Activated CD8-positive, alpha-beta memory T cell treated with anti-CD3 and anti-CD28 coated beads for 36 hours (primary cell): ENCODE measurements around the gene PINK1. TPM values are rescaled to one million over a fixed set of nuclear protein-coding genes. Genes with fewer than 3 reads are reported as not detected.
"Not testable (repeated sequence)": the region's sequence is repeated elsewhere in the genome, so short reads cannot be mapped to it uniquely, and the experiment has no call there.

Source experiments
- CTCF ChIA-PET: fragments of 350-600 bp; sonication (Branson Sonifier 250); formaldehyde crosslinking; loops from one replicate; lab custom pipeline; 2021; ENCODE audit warnings: antibody characterized with exemption; lab: Charles Lee
- POLR2A ChIA-PET: fragments of 350-600 bp; sonication (Branson Sonifier 250); formaldehyde crosslinking; loops from one replicate; lab custom pipeline; 2021; ENCODE audit warnings: antibody characterized with exemption; lab: Charles Lee
- total RNA-seq, 2 experiments: library from RNA; stranded (reverse); gene quantifications; one replicate each; pipeline ENCODE4 v1.2.3, GENCODE V29; 2021

The PINK1 gene
- total RNA-seq, 2 experiments from 2014 or later, result 4.4 to 4.7 TPM

DNA sequence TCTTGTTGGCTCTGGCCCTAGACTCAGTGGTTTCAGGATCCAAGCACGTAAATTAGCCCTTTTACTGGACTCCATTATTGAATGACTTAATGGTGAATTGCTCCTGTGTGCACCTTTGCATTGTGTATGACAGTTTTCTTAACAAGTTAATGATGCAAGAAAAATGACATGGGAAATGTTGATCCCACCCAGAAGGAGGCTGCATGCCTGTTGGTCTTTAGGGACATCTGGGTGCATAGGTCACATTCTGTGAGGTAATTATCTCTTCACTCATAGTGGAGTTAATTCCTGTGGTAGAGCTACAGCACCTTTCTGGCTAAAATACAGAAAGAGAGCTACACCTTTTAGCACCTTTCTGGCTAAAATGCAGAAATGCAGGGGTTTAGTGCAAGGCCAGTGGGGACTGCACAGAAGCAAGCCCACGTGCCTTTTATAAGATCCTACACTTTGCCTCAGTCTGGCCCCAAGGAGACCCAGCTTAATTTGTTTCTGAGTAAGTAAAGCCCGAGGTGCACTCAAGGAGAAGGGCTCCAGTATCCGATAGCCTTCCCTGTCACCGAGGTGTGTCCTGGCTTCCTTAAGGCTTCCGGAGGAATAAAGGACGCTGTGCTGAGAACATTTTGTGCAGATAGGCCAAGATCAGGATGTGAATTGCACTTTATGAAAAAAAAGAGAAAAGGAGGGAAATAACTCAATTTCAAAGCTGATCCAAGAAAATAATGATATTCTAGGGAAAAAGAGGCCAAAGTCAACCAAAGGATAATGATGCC lies 26.3 kb upstream of the PINK1 start:
- CTCF ChIA-PET, result interaction anchor here (0.6 kb wide), 1 partner anchor 694 kb away, joined by 3 read pairs; no protein-coding TSS in a partner anchor
- POLR2A ChIA-PET, result not testable (repeated sequence)

GRCh38 chr1:20609541-20609940 lies 23.7 kb upstream of the PINK1 start:
- POLR2A ChIA-PET, result no interaction called here
- CTCF ChIA-PET, result no interaction called here

DNA sequence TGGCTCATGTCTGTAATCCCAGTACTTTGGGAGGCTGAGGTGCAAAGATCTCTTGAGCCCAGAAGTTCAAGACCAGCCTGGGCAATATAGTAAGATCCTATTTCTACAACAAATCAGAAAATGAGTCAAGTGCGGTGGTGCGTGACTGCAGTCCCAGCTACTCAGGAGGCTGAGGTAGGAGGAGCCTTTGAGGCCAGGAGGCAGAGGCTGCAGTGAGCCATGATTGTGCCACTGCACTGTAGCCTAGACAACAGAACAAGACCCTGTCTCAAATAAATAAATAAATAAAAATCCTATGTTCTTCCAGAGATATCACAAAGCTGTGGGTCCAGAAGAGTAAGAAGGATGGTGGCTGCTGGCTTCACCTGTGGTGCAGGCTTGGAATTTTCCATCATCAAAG lies 22.3 kb upstream of the PINK1 start:
- ChIA-PET POLR2A (interaction anchor here (0.6 kb wide), 1 partner anchor 1561 kb away, joined by 5 read pairs; no protein-coding TSS in a partner anchor), CTCF (no interaction called here)

DNA sequence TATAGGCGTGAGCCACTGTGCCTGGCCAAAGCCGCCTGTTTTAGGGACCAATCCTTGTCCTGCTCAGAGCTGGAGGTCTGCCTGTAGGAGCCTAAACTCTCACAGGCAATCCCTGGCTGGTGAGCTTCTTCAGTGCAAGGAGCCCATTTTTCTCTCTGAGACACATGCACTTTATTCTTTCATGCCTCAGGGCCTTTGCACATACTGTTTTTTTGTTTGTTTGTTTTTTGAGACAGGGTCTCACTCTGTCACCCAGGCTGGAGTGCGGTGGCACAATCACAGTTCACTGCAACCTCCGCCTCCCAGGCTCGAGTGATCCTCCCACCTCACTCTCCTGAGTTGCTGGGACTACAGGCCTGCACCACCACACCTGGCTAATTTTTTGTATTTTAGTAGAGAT lies 21.6 kb upstream of the PINK1 start:
- ChIA-PET POLR2A (interaction anchor here (0.6 kb wide), 1 partner anchor 1560 kb away, joined by 5 read pairs; no protein-coding TSS in a partner anchor), CTCF (no interaction called here)

GRCh38 chr1:20612221-20612746 lies 21.0 kb upstream of the PINK1 start:
- ChIA-PET CTCF (no interaction called here), POLR2A (no interaction called here)

- CTCF ChIA-PET, result no interaction called here
Measured at GRCh38 chr1:20614131-20614579, 19.1 kb upstream of the PINK1 start.

GRCh38 chr1:20615946-20616846 lies 17.1 kb upstream of the PINK1 start:
- POLR2A ChIA-PET, result no interaction called here
- CTCF ChIA-PET, result no interaction called here

More at GRCh38 chr1:20614131-20614579, 19.1 kb upstream of the PINK1 start:
- POLR2A ChIA-PET, result no interaction called here

DNA sequence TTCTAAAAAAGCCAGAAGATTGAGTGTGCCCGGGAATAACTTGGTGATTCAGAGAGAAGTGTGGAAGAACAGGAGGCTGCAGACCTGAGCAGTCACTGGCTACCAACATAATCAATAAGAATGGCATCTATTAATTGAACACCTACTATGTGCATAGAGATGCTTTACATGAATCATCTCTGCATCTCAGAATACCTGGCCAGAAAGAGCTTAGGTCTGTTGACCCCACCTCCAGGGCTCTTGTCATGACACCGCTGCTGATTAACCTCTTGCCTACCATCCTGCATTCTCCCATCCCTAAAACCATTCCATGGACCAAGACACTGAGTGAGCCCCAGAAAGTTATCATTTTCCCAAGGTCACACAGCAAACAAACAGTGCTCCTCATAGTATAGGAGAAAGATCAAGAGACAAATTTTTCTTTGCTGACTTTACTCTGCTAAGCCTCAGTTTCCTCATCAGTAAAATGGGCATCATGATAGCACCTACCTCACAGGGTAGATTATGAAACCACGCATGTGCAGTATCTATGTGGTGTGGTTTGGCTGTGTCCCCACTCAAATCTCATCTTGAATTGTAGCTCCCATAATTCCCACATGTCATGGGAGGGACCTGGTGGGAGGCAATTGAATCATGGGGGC lies 16.3 kb upstream of the PINK1 start:
- CTCF ChIA-PET, result no interaction called here
- POLR2A ChIA-PET, result no interaction called here

DNA sequence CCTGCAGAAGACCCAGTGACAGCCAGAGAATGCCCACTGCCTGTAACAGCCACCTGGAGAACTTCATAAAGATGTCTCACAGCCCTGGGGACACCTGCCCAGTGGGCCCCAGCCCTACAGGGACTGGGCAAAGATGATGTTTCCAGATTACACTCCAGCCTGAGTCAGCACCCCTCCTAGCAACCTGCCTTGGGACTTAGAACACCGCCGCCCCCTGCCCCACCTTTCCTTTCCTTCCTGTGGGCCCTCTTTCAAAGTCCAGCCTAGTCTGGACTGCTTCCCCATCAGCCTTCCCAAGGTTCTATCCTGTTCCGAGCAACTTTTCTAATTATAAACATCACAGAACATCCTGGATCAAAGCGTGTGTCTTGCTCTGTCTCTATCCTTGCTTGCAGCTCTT lies 14.7 kb upstream of the PINK1 start:
- ChIA-PET POLR2A (no interaction called here), CTCF (no interaction called here)

DNA sequence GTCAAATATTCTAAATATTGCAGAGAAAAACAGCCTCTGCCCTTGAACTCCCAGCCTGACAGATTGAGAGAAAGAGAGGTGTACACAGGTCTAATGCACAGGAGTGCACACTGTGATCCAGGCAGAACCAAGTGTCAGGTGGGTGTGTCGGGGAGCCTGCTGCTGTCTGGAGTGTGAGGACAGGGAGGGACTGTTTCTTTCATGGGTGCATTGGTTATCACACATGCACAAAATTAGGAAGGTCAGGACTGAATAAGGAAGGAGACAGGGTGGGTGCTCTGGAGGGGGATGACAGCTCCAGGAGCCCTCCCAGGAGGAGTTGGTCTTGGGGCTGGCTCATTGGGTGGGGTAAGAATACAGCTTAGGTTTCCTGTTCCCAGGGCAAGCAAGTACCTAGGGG lies 13.3 kb upstream of the PINK1 start:
- POLR2A ChIA-PET, result no interaction called here

DNA sequence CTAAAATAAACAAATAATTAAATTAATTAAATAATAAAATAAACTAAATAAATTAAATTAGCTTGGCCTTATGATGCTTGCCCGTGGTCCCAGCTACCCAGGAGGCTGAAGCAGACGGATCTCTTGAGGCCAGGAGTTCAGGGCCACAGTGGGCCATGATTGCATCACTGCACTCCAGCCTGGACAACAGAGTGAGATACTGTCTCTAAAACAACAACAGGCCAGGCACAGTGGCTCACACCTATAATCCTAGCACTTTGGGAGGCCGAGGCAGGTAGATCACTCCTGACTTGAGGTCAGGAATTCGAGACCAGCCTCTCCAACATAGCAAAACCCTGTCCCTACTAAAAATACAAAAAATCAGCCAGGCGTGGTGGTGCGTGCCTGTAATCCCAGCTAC lies 12.2 kb upstream of the PINK1 start:
- POLR2A ChIA-PET, result no interaction called here

More for the DNA sequence above, 13.3 kb upstream of the PINK1 start:
- CTCF ChIA-PET, result no interaction called here

DNA sequence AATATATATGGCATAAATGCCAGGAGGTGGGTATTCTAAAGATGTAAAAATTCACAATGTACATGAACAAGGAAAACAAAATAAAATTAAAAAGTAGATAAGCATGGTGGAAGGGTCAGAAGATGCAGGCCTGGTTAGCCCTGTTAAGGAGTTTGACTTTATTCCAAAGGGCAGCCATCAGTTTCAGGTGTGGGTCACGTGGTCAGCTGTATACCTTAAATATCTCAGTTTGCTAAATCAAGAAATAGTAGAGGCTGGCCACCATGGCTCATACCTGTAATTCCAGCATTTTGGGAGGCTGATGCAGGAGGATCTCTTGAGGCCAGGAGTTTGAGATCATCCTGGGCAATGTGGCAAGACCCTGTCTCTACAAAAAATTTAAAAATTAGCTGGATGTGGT lies 8.5 kb upstream of the PINK1 start:
- POLR2A ChIA-PET, result no interaction called here
- CTCF ChIA-PET, result no interaction called here

More for the DNA sequence above, 12.2 kb upstream of the PINK1 start:
- CTCF ChIA-PET, result no interaction called here

- CTCF ChIA-PET, result no interaction called here
Measured at GRCh38 chr1:20625176-20626097, 7.8 kb upstream of the PINK1 start.

DNA sequence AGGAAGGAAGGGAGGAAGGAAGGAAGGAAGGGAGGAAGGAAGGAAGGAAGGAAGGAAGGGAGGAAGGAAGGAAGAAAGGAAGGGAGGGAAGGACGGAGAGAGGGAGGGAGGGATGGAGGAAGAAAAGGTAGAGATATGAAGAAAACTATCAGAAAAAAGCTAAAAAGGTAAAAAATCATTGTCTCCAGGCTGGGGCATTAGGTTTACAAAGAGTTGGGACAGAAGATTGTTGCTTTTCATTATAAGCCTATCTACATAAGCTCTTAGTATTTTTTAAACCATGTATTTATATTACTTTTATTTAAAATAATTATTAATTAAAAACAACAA lies 7.2 kb upstream of the PINK1 start:
- CTCF ChIA-PET, result no interaction called here
- POLR2A ChIA-PET, result no interaction called here

More at GRCh38 chr1:20625176-20626097, 7.8 kb upstream of the PINK1 start:
- POLR2A ChIA-PET, result no interaction called here

DNA sequence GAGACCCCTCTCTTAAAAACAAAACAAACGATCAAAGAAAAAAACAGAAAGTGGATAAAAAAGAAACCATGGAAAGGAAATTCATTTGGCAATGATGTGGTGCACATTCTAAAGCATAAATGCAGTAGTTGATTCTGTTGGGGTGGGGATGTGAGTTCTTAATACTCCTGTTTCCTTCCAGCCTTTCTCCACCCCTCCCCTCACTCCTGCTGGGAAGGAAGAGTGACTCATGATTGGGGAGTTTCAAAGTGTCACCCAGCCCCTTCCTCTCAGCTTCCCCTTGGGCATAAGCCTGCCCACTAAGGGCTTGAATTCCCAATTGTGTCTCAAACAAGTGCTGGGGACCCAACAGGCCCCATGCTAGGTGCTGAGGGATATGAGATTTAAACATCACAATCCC lies 6.7 kb upstream of the PINK1 start:
- ChIA-PET CTCF (no interaction called here), POLR2A (no interaction called here)

- ChIA-PET CTCF (interaction anchor here (0.9 to 1.6 kb wide), 2 partner anchors 9 to 32 kb away, joined by 3 read pairs; no protein-coding TSS in a partner anchor), POLR2A (no interaction called here)
Measured at GRCh38 chr1:20630729-20631128, 2.5 kb upstream of the PINK1 start.

DNA sequence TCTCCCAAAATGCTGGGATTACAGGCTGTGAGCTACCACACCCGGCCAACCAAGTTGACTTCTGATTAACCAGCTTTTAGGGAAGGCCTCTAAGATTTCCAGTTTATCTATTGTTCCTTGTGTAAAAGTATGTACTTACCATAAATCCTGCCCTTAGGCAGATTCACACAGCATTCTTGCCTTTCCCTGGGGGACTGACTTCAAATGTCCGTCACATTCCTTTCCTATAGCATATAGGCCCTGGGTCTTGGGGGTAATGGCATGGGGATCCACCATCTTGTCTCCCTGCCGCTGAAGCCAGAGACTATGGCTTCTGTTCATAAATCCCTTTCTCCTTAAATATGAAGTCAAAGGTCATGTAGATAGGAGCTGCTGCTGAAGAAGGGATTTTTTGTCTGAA lies 872 bp upstream of the PINK1 start:
- POLR2A ChIA-PET, result no interaction called here
- CTCF ChIA-PET, result interaction anchor here (0.6 to 1.4 kb wide), 5 partner anchors 10 to 198 kb away, joined by 3 read pairs; no protein-coding TSS in a partner anchor

DNA sequence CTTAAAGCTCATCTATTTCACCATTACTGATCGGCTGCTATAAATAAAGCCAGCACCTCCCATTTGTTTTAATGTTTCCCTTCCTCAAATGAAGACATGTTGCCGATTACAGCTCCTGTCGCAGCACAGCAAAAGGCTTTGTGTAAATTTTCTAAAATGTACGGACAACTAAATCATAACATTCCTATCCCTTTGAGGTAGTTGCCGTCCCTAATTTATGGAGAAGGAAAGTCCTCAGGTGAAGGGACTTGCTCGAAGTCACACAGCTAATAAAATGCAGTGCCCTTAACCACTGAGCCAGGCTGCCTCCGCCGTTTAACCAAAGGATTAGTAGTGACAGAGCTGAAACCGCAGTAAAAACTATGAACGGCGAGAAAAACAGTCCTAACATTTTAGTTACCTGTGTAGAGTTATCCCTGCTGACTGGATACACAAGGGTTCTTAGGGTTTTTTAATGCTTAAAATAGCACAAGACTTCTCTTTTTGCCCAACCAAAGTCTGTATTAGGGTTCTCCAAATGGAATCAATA lies 871 bp downstream of the PINK1 start:
- CTCF ChIA-PET, result interaction anchor here (0.6 to 1.4 kb wide), 5 partner anchors 8 to 421 kb away, joined by 3 to 4 read pairs (median 3); no protein-coding TSS in a partner anchor
- POLR2A ChIA-PET, result interaction anchor here (1.0 kb wide), 2 partner anchors 27 to 126 kb away, joined by 3 to 9 read pairs; partner anchors contain the start of genes DDOST and MUL1
